HL-60/S4 treated with retinoic acid at 250 ng/mL for 4 days and 3 days (cell line): ENCODE measurements around the gene METTL3.

ENCODE experiments used
- in situ Hi-C: fragments of 300-500 bp; cut with MboI; formaldehyde crosslinking; loops from 2 replicates; pipeline ENCODE4 v1.7.0; 2022; ENCODE audit warnings: low sequenced_read_pairs

METTL3 gene

GRCh38 chr14:21476925-21477681 lies 34.0 kb downstream of the METTL3 start, which contains the start of the genes RAB2B and TOX4:
RAB2B (minus strand) TSS chr14:21476959; CDS start chr14:21476872, 87 bp downstream.
TOX4 (plus strand) TSS chr14:21477195; CDS start chr14:21477279, 84 bp downstream.
- in situ Hi-C loops: no loop called here

- in situ Hi-C loops: no loop called here
Measured at GRCh38 chr14:21476523-21476924, 34.6 kb downstream of the METTL3 start.

- in situ Hi-C loops: no loop called here
Measured at GRCh38 chr14:21475767-21476522, 35.2 kb downstream of the METTL3 start.

- in situ Hi-C loops: no loop called here
Measured at GRCh38 chr14:21467616-21468015, 43.5 kb downstream of the METTL3 start.

- in situ Hi-C loops: no loop called here
Measured at GRCh38 chr14:21455912-21456667, 55.0 kb downstream of the METTL3 start, which contains the start of gene CHD8. CHD8 (minus strand) TSS chr14:21456123; CDS start chr14:21431643, 24,480 bp downstream.

DNA sequence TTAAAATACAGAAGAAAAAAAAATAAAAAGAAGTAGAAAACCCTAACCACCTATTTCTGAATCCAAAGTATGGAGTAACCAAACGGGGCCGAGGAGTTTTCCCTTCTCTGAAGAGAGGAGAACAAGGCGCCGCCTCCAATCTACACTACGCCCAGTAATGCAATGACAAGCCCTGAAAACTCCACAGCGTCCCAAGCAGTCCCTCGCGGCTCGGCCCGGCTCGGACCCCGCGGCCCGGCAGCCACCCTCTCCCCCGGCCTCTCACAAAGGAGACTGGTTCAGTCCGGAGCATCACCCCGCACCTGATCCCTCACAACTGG lies 55.6 kb downstream of the METTL3 start:
- in situ Hi-C loops: no loop called here

GRCh38 chr14:21454843-21455544 lies 56.1 kb downstream of the METTL3 start:
- in situ Hi-C loops: no loop called here

DNA sequence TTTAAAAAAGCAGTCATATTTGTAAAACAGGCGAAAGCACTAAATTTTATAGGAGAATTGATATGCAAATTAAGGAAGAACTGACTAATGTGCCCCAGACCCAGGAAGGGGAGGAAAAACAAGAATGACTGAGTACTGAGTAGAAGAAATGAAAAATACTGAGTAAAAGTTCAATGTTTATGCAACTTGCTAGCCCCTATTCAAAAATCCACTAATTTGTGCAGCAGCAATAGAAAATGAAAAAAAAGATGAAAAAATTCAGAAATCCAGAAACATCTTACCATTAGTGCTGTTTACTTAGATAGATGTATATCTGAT lies 61.3 kb downstream of the METTL3 start:
- in situ Hi-C loops: no loop called here
